Mucosa of descending colon (tissue), 3 donors: Measurements from ENCODE around the gene FOXD4L6. TPM values are rescaled to one million over a fixed set of nuclear protein-coding genes. Genes with fewer than 3 reads are reported as not detected.
A peak's percentile ranks its signal among the peaks of the same experiment; 100 is the strongest.
"Not testable (repeated sequence)": the region's sequence is repeated elsewhere in the genome, so short reads cannot be mapped to it uniquely, and the experiment has no call there.

Experiments used
- ATAC-seq: fragments of 200-7000 bp; cut with Tn5 transposase; one replicate; pipeline ENCODE4 v1.9.1; 2020; ENCODE audit warnings: mild to moderate bottlenecking, moderate library complexity
- DNase-seq, 3 donors: peaks; one replicate each; pipeline ENCODE4 v3.0.0-alpha.2; 2020
- H3K36me3 ChIP-seq: fragments of 200-600 bp; one replicate; pipeline ENCODE4 v1.8.0; 2021; ENCODE audit warnings: low read depth, mild to moderate bottlenecking
- H3K4me1 ChIP-seq: fragments of 200-600 bp; one replicate; pipeline ENCODE4 v1.8.0; 2021; ENCODE audit warnings: low read depth, mild to moderate bottlenecking
- H3K4me3 ChIP-seq: fragments of 200-600 bp; one replicate; pipeline ENCODE4 v1.8.0; 2021; ENCODE audit warnings: mild to moderate bottlenecking
- H3K9me3 ChIP-seq: fragments of 200-600 bp; one replicate; pipeline ENCODE4 v1.8.0; 2021; ENCODE audit warnings: mild to moderate bottlenecking
- intact Hi-C, 2 donors: fragments of 100-400 bp; cut with DNase I in 1 of 2; cut with micrococcal nuclease in 1 of 2; formaldehyde crosslinking; loops; one replicate each; pipeline versions ENCODE4 v1.11.0 to v1.11.1; 2022; cut with DNase I, micrococcal nuclease
- long read RNA-seq, 2 donors: library from polyadenylated mRNA; unstranded; transcript quantifications; one replicate each; pipeline ENCODE4 v2.0.0, GENCODE V29; 2019 to 2021
- total RNA-seq, 3 donors: library from RNA; stranded (reverse); fragmentation: NEBNext Ultra II Directional in 2 of 3; extraction: Animal tissue kit (Norgen Biotek cat#: 25700) in 2 of 3; gene quantifications; one replicate each; pipeline versions ENCODE4 v1.2.1 to v1.2.4, GENCODE V29; 2021 to 2023
- donor health status: DM: no; HTN: no; CAD: no; lungs with moderate emphysema.
- donor health status: DM: no; HTN: no; CAD: no.
- donor health status: DM: no; HTN: yes; CAD: no.

FOXD4L6 gene
- total RNA-seq: not detected
- long read RNA-seq, donor 1: 0 reads
- long read RNA-seq, donor 2: 0 reads

GRCh38 chr9:41128581-41128980, at the start of gene FOXD4L6:
FOXD4L6 (minus strand) TSS chr9:41128681; CDS start chr9:41128383, 298 bp downstream.
- intact Hi-C loops, ATAC-seq: not testable (repeated sequence)

GRCh38 chr9:41174994-41175393, 46.5 kb upstream of the FOXD4L6 start:
- H3K4me1 ChIP-seq, DNase-seq, ATAC-seq, H3K36me3 ChIP-seq, H3K4me3 ChIP-seq, H3K9me3 ChIP-seq, intact Hi-C loops: not testable (repeated sequence)

More at GRCh38 chr9:41128581-41128980, at the start of gene FOXD4L6:
- H3K4me3 ChIP-seq, H3K4me1 ChIP-seq, H3K9me3 ChIP-seq, H3K36me3 ChIP-seq, DNase-seq: not testable (repeated sequence)

GRCh38 chr9:41150116-41150515, 21.6 kb upstream of the FOXD4L6 start:
- H3K4me1 ChIP-seq, H3K9me3 ChIP-seq, ATAC-seq, H3K36me3 ChIP-seq, intact Hi-C loops, H3K4me3 ChIP-seq: not testable (repeated sequence)
- DNase-seq: peak in 2 of 3 donors; percentile 3 to 26

- H3K36me3 ChIP-seq, DNase-seq, ATAC-seq, H3K4me3 ChIP-seq, intact Hi-C loops, H3K9me3 ChIP-seq, H3K4me1 ChIP-seq: not testable (repeated sequence)
These were observed 13.4 kb upstream of the FOXD4L6 start for GRCh38 chr9:41141878-41142277.

GRCh38 chr9:41126746-41127446, 1.6 kb downstream of the FOXD4L6 start:
- DNase-seq, H3K4me3 ChIP-seq, H3K36me3 ChIP-seq, intact Hi-C loops, H3K4me1 ChIP-seq, ATAC-seq, H3K9me3 ChIP-seq: not testable (repeated sequence)

- intact Hi-C loops, DNase-seq, H3K36me3 ChIP-seq, H3K4me3 ChIP-seq, H3K9me3 ChIP-seq, H3K4me1 ChIP-seq, ATAC-seq: not testable (repeated sequence)
These were observed 2.5 kb downstream of the FOXD4L6 start for GRCh38 chr9:41125936-41126335.

GRCh38 chr9:41125109-41125658, 3.3 kb downstream of the FOXD4L6 start:
- H3K9me3 ChIP-seq, intact Hi-C loops, H3K4me1 ChIP-seq, H3K4me3 ChIP-seq, DNase-seq, H3K36me3 ChIP-seq: not testable (repeated sequence)
- ATAC-seq: peak; percentile 10

GRCh38 chr9:41124250-41125108, 4.0 kb downstream of the FOXD4L6 start:
- intact Hi-C loops, H3K4me3 ChIP-seq, DNase-seq, H3K9me3 ChIP-seq, H3K36me3 ChIP-seq, H3K4me1 ChIP-seq: not testable (repeated sequence)
- peak; percentile 31 for ATAC-seq

- H3K4me3 ChIP-seq, DNase-seq, intact Hi-C loops, H3K9me3 ChIP-seq, H3K36me3 ChIP-seq, H3K4me1 ChIP-seq: not testable (repeated sequence)
- peak; percentile 25 for ATAC-seq
These were observed 4.7 kb downstream of the FOXD4L6 start for GRCh38 chr9:41123812-41124211.

GRCh38 chr9:41123396-41123795, 5.1 kb downstream of the FOXD4L6 start:
- H3K4me1 ChIP-seq, DNase-seq, H3K36me3 ChIP-seq, H3K4me3 ChIP-seq, intact Hi-C loops, H3K9me3 ChIP-seq: not testable (repeated sequence)
- peak; percentile 19 for ATAC-seq

GRCh38 chr9:41120696-41121095, 7.8 kb downstream of the FOXD4L6 start:
- ATAC-seq, intact Hi-C loops, H3K4me3 ChIP-seq, DNase-seq, H3K9me3 ChIP-seq, H3K4me1 ChIP-seq, H3K36me3 ChIP-seq: not testable (repeated sequence)

- ATAC-seq, H3K9me3 ChIP-seq, H3K36me3 ChIP-seq, intact Hi-C loops, H3K4me1 ChIP-seq, H3K4me3 ChIP-seq, DNase-seq: not testable (repeated sequence)
These were observed 8.8 kb downstream of the FOXD4L6 start for GRCh38 chr9:41119719-41120118.

GRCh38 chr9:41119311-41119710, 9.2 kb downstream of the FOXD4L6 start:
- H3K4me1 ChIP-seq, H3K36me3 ChIP-seq, intact Hi-C loops, H3K4me3 ChIP-seq, H3K9me3 ChIP-seq, DNase-seq: not testable (repeated sequence)
- ATAC-seq: peak; percentile 47

GRCh38 chr9:41113348-41113747, 15.1 kb downstream of the FOXD4L6 start:
- intact Hi-C loops, DNase-seq, H3K4me1 ChIP-seq, H3K9me3 ChIP-seq, ATAC-seq, H3K4me3 ChIP-seq, H3K36me3 ChIP-seq: not testable (repeated sequence)
